PFSK-1 (cell line): ENCODE data around the gene CCRL2.

Experiments used
- FOXP2 ChIP-seq: optimal IDR thresholded peaks from 2 replicates; pipeline ENCODE3; 2011; ENCODE audit warnings: borderline replicate concordance, control low read depth, inconsistent platforms; ENCODE audit not compliant: insufficient read depth; ENCODE audit errors: extremely low read length, extremely low read depth
- POLR2AphosphoS5 ChIP-seq: IDR thresholded peaks from 2 replicates; pipeline ENCODE4 v1.6.1; 2012; ENCODE audit warnings: low read depth, mild to moderate bottlenecking, control low read depth, low read length, moderate library complexity
- REST ChIP-seq, 2 experiments: IDR thresholded peaks; 2 replicates each; pipeline versions ENCODE4 v1.6.1 to v1.8.0; 2011 to 2012; ENCODE audit warnings: low read depth in 2 of 2, low read length in 2 of 2, control low read depth in 1 of 2, inconsistent platforms in 1 of 2, mild to moderate bottlenecking in 1 of 2, moderate library complexity in 1 of 2; ENCODE audit not compliant: insufficient read depth in 1 of 2
- SIN3A ChIP-seq: IDR thresholded peaks from 2 replicates; pipeline ENCODE4 v1.6.1; 2012; ENCODE audit warnings: mild to moderate bottlenecking, low read length, moderate library complexity, borderline replicate concordance; ENCODE audit not compliant: insufficient read depth
- TAF1 ChIP-seq: IDR thresholded peaks from 2 replicates; pipeline ENCODE4 v1.6.1; 2012; ENCODE audit warnings: low read length, control low read depth, borderline replicate concordance; ENCODE audit not compliant: insufficient read depth

CCRL2 gene

DNA sequence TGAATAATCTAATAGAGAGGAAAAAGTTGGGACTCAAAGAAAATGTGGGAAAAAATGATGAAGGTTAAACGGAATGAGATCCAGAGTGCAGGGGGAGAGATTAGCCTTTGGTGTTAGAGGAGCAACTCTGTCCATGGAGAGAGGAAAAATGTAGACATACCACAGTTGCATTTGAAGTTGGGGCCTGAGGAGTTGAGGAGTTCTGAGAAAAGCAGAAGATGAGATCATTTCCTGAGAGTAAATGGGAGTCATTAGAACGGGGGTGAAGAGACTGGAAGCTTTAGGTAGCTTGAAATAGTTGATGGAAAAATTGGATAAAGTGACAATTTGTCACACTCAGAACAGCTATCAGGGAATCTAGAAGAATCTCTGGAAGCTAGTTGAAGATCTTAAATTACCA is 7.5 kb upstream of the CCRL2 start:
- TF ChIP-seq POLR2AphosphoS5 (no peak), REST (IDR thresholded peaks at IDR 0.05; ENCODE audit: insufficient read depth in 1 of 2, low read depth in 2 of 2, low read length in 2 of 2) (no peak), SIN3A (no peak), TAF1 (no peak), FOXP2 (no peak)

DNA sequence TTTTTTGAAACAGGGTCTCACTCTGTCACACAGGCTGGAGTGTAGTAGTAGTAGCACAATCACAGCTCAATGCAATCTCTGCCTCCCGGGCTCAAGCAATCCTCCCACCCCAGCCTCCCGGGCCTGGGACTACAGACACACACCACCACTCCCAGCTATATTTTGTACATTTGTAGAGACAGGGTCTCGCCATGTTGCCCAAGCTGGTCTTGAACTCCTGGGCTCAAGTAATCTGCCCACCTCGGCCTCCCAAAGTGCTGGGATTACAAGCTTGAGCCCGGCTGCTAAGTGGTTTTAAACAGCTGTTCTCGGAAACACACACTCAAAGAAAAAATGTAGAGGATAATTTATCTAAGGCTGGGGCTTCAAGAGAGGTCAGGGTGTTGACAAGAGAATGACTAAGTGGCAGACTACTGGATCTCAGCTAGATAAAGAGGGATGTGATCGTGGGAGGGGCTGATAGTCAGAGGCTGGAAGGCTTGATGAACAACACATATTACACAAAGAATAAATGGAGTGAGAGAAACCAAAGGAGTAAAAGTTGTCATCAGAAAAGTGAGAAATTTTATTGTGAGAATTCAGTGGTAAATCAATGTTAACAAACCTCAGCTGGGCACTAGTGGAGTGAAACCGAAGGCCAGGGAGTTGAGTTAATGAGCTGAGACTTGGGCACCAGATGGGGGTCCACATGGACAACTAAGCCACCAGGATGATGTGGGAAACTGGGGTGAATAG is 6.9 kb upstream of the CCRL2 start:
- no peak for TF ChIP-seq FOXP2

DNA sequence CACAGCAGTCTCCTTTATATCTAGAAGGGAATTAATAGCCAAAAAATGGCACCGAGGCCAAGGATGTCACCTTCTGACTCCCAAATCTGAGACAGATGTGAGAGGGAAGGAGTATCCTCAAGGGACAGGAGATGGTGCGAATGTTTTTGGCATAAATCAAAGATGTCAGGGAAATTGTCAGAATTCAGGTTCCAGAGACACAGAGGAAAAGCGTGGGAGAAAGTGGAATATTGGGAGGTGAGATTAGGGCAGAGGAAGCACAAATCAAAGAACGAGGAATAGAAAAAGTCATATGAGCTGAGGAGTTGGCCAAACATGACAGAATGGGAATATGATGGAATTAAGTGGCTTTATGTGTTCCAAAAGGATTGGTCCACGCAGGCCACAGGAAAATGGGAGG is 6.2 kb upstream of the CCRL2 start:
- no peak for TF ChIP-seq POLR2AphosphoS5
- TF ChIP-seq REST (IDR thresholded peaks at IDR 0.05; ENCODE audit: insufficient read depth in 1 of 2, low read depth in 2 of 2, low read length in 2 of 2): no peak
- no peak for TF ChIP-seq TAF1
- no peak for TF ChIP-seq SIN3A
- no peak for TF ChIP-seq FOXP2

DNA sequence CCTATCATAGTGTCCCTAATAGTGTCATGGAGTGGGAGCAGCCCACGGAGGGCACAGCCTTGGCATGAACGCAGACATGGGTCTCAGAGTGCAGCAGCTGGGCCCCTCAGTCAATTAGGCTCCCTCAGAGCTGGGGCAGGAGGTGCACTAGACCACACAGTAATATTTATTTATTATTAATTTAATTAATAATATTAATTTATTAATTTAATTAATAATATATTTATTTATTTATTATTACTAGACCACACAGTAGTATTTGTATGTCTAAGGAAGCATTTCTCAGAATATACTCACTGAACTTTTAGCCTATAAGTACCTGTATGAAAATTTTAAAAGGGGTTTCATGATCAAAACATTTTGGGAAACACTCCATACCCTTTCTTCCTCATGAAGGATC is 5.5 kb upstream of the CCRL2 start:
- TF ChIP-seq POLR2AphosphoS5: no peak
- no peak for TF ChIP-seq FOXP2
- TF ChIP-seq REST (IDR thresholded peaks at IDR 0.05; ENCODE audit: insufficient read depth in 1 of 2, low read depth in 2 of 2, low read length in 2 of 2): no peak
- TF ChIP-seq TAF1: no peak
- no peak for TF ChIP-seq SIN3A

DNA sequence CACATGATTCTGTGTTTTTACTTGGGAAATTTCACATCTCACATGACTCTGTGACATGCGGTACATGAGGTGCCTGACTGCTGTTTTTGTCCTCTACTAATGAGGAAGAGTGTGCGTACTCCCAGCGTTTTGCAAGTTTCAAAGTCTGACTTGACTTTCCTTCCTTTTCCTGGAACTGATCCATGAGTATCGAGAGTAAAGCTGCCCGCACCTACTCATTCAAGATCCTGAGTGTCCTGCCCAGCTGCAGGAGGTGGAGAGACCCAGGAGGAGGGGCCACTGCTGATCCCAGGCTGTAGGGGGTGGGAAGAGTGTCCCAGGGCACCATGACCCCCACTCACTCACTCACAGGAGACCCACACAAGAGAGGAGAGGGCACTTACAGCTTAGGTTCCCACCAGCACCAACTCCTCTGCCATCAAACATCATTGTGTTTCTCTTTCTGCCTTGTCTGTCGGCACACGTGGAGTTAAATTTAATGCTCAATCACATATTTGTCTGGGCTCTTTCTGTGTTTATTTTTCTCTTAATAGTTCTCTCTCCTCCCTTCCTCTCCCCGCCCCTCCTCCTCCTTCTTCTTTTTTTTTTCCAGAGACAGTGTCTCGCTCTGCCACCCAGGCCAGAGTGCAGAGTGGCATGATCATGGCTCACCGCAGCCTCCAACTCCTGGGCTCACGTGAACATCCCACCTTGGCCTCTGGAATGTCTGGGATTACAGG is 1.6 kb upstream of the CCRL2 start:
- TF ChIP-seq SIN3A (no peak), REST (IDR thresholded peaks at IDR 0.05; ENCODE audit: insufficient read depth in 1 of 2, low read depth in 2 of 2, low read length in 2 of 2) (no peak), FOXP2 (no peak), POLR2AphosphoS5 (no peak), TAF1 (no peak)
